OCI-LY7 (cell line): ENCODE measurements around the gene RBMS2. TPM values are rescaled to one million over a fixed set of nuclear protein-coding genes. Genes with fewer than 3 reads are reported as not detected.

Source experiments
- BruUV-seq: library from RNA; stranded (reverse); fragments of 400-500 nt; replicated peaks from 2 replicates; lab custom pipeline; 2021; lab: Mats Ljungman, UMichigan
- CTCF ChIA-PET: fragments of 300-600 bp; sonication (Branson Sonifier 250); formaldehyde crosslinking; loops from one replicate; lab custom pipeline; 2022; ENCODE audit warnings: antibody characterized with exemption; ENCODE audit not compliant: unreplicated experiment; lab: Charles Lee
- POLR2A ChIA-PET: fragments of 300-600 bp; sonication (Branson Sonifier 250); formaldehyde crosslinking; loops from one replicate; lab custom pipeline; 2022; ENCODE audit warnings: antibody characterized with exemption; lab: Charles Lee
- DNase-seq: peaks from one replicate; pipeline ENCODE4 v3.0.0-alpha.2; 2015; ENCODE audit warnings: low spot score
- H2AFZ ChIP-seq: fragments of 200-600 bp; sonication (generic), shearing (Covaris generic); 2 replicates; pipeline ENCODE4 v1.6.1; 2014; ENCODE audit warnings: mild to moderate bottlenecking, antibody characterized with exemption, low read length, moderate library complexity
- H3K27ac ChIP-seq: fragments of 200-600 bp; sonication (generic); 2 replicates; pipeline ENCODE4 v1.5.1; 2014; ENCODE audit warnings: mixed run types, low read depth, mild to moderate bottlenecking, moderate library complexity, low read length, inconsistent platforms; ENCODE audit not compliant: poor library complexity, severe bottlenecking
- H3K36me3 ChIP-seq: fragments of 200-600 bp; sonication (generic); 2 replicates; pipeline ENCODE4 v1.6.1; 2014; ENCODE audit warnings: mild to moderate bottlenecking, antibody characterized with exemption, low read length, moderate library complexity, mixed read lengths; ENCODE audit not compliant: insufficient read depth
- H3K4me1 ChIP-seq: fragments of 200-600 bp; sonication (generic); 2 replicates; pipeline ENCODE4 v1.5.1; 2014; ENCODE audit warnings: mild to moderate bottlenecking, low read length; ENCODE audit not compliant: insufficient read depth, poor library complexity, severe bottlenecking
- H3K4me2 ChIP-seq: fragments of 200-600 bp; sonication (generic); 2 replicates; pipeline ENCODE4 v1.6.1; 2014; ENCODE audit warnings: mild to moderate bottlenecking, low read length
- H3K4me3 ChIP-seq: fragments of 200-600 bp; sonication (generic); 2 replicates; pipeline ENCODE4 v1.5.1; 2014; ENCODE audit warnings: mild to moderate bottlenecking, low read depth, low read length; ENCODE audit not compliant: poor library complexity, severe bottlenecking
- H3K79me2 ChIP-seq: fragments of 200-600 bp; sonication (generic); 2 replicates; pipeline ENCODE4 v1.6.1; 2016; ENCODE audit warnings: low read depth, mild to moderate bottlenecking, low read length, moderate library complexity, mixed read lengths; ENCODE audit not compliant: insufficient read depth
- H3K9me2 ChIP-seq: fragments of 200-600 bp; sonication (generic); 2 replicates; pipeline ENCODE4 v1.6.1; 2016; ENCODE audit warnings: mild to moderate bottlenecking, low read length, mixed read lengths; ENCODE audit not compliant: insufficient read depth
- H3K9me3 ChIP-seq: fragments of 200-600 bp; sonication (generic); 2 replicates; pipeline ENCODE4 v1.6.1; 2014; ENCODE audit warnings: mild to moderate bottlenecking, mixed run types, low read length, mixed read lengths
- H4K20me1 ChIP-seq: fragments of 200-600 bp; sonication (generic); 2 replicates; pipeline ENCODE4 v1.6.1; 2014; ENCODE audit warnings: mild to moderate bottlenecking, antibody characterized with exemption, low read length, moderate library complexity, mixed read lengths; ENCODE audit not compliant: insufficient read depth
- EZH2phosphoT487 ChIP-seq: fragments of 200-600 bp; sonication (generic); IDR thresholded peaks from 2 replicates; pipeline ENCODE4 v1.6.1; 2018; ENCODE audit warnings: low read depth, borderline replicate concordance, mild to moderate bottlenecking, mixed run types, antibody characterized with exemption, low read length, moderate library complexity, mixed read lengths
- intact Hi-C: fragments of 100-400 bp; cut with micrococcal nuclease; formaldehyde crosslinking; loops from one replicate; pipeline ENCODE4 v1.10.0; 2022; ENCODE audit not compliant: unreplicated experiment
- total RNA-seq, 2 experiments: library from RNA; depleted of rRNA in 1 of 2; stranded (reverse); fragments of >200 nt in 1 of 2; shearing (Covaris generic) in 1 of 2; gene quantifications; 2 replicates each; pipeline ENCODE4 v1.2.3, GENCODE V29; 2014 to 2022
- TF ChIP-seq, protein P1 (sequence below): fragments of 200-600 bp; sonication (generic); conservative IDR thresholded peaks from 2 replicates; pipeline ENCODE4 v1.5.1; 2014; ENCODE audit warnings: mild to moderate bottlenecking, antibody characterized with exemption, low read length, moderate library complexity, mixed read lengths

Gene RBMS2
- total RNA-seq, 2 experiments from 2014 or later, result 0.27 to 0.32 TPM

DNA sequence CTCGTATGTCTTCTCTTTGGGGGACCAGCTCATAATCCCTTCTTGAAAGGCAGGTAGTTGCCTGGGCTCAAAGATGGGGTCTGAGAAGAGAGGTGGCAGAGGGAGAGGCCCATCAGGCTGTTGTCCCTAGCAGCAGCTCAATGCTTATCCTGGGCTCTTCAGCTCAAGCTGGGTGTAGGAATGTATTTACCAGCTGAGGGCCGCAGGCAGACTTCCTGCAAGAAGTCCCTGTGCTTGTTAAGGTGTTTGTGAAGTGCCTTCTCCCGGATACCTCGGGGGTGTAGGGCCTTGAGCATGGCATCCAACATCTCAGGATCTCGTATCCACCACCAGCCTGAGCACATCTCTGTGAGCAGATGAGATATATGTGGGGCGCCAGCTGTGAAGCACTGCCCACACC lies 79.1 kb downstream of the RBMS2 start:
- BruUV-seq, result no TSS peak
- TF ChIP-seq EZH2phosphoT487, result no peak
- TF ChIP-seq, protein P1, sequence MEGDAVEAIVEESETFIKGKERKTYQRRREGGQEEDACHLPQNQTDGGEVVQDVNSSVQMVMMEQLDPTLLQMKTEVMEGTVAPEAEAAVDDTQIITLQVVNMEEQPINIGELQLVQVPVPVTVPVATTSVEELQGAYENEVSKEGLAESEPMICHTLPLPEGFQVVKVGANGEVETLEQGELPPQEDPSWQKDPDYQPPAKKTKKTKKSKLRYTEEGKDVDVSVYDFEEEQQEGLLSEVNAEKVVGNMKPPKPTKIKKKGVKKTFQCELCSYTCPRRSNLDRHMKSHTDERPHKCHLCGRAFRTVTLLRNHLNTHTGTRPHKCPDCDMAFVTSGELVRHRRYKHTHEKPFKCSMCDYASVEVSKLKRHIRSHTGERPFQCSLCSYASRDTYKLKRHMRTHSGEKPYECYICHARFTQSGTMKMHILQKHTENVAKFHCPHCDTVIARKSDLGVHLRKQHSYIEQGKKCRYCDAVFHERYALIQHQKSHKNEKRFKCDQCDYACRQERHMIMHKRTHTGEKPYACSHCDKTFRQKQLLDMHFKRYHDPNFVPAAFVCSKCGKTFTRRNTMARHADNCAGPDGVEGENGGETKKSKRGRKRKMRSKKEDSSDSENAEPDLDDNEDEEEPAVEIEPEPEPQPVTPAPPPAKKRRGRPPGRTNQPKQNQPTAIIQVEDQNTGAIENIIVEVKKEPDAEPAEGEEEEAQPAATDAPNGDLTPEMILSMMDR, result no peak
- Histone ChIP-seq H3K27ac (no peak overlapping the region), H3K36me3 (peaks cover 91% of the 10 kb centered on the region), H3K4me2 (no peak overlapping the region), H3K79me2 (no peaks in the 10 kb centered on the region), H4K20me1 (no peaks in the 10 kb centered on the region), H3K4me1 (peaks cover 4% of the 10 kb centered on the region), H3K4me3 (no peak overlapping the region), H3K9me3 (no peaks in the 10 kb centered on the region), H3K9me2 (no peaks in the 10 kb centered on the region), H2AFZ (no peak overlapping the region)
- CTCF ChIA-PET, result interaction anchor here (1.2 kb wide), 1 partner anchor 36 kb away, joined by 5 read pairs; no protein-coding TSS in a partner anchor
- no peak for DNase-seq
- intact Hi-C loops, result loop anchor here (1.0 kb wide), 1 partner anchor 36 kb away; no protein-coding TSS in a partner anchor
- POLR2A ChIA-PET, result interaction anchor here (0.6 to 1.0 kb wide), 3 partner anchors 10 to 816 kb away, joined by 3 to 4 read pairs (median 3); no protein-coding TSS in a partner anchor

DNA sequence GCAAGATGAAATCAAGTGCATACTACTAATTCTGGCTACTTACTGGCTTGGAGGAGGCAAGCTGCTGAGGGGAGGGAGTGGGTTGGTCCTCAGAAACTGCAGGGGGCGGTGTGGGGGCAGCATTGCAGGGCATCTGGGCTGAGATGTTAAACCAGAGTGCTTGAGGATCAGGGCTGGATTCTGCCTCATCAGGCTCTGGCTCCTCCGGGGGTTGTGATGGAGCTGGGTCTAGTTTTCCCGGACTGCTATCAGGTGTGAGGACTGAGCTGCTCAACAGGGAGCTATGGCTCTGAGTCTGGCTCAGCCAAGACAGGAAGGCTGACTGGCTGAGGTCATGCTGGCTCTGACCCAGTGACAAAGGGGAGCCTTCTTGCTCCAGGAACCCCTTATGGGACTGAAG lies 79.9 kb downstream of the RBMS2 start:
- Histone ChIP-seq H3K36me3 (peaks cover 98% of the 10 kb centered on the region), H2AFZ (no peak overlapping the region), H3K4me3 (no peak overlapping the region), H4K20me1 (no peaks in the 10 kb centered on the region), H3K79me2 (no peaks in the 10 kb centered on the region), H3K27ac (no peak overlapping the region), H3K4me1 (no peaks in the 10 kb centered on the region), H3K4me2 (no peak overlapping the region), H3K9me2 (no peaks in the 10 kb centered on the region), H3K9me3 (no peaks in the 10 kb centered on the region)
- no TSS peak for BruUV-seq
- DNase-seq, result peak; percentile 39
- TF ChIP-seq, protein P1, result peak; percentile 69
- TF ChIP-seq EZH2phosphoT487, result no peak
- CTCF ChIA-PET, result interaction anchor here (1.7 kb wide), 1 partner anchor 35 kb away, joined by 9 read pairs; no protein-coding TSS in a partner anchor
- intact Hi-C loops, result loop anchor here (1.0 kb wide), 1 partner anchor 35 kb away; no protein-coding TSS in a partner anchor
- POLR2A ChIA-PET, result interaction anchor here (0.6 to 1.0 kb wide), 2 partner anchors 26 to 45 kb away, joined by 4 read pairs; no protein-coding TSS in a partner anchor

DNA sequence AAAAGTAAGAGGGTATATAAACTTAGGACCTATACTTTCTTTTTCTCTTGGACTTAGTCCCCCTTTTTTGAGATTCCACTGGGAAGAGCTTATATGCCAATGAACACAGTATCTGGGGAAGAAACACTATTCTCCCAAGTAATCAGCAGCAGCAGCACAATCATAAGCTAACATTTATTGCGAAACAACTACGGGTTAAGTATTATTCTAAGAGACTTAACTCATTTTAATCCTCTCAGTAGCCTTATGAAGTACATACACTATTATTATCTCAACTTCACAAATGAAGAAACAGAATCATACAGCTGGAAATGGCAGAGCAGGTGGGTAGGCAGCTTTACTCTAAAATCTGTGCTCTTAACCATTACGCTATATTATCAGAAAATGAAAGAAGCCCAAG lies 80.6 kb downstream of the RBMS2 start:
- ChIA-PET POLR2A (interaction anchor here (0.5 to 0.6 kb wide), 2 partner anchors 23 to 34 kb away, joined by 3 to 8 read pairs; no protein-coding TSS in a partner anchor), CTCF (interaction anchor here (1.7 kb wide), 1 partner anchor 34 kb away, joined by 9 read pairs; no protein-coding TSS in a partner anchor)
- no peak overlapping the region for H2AFZ ChIP-seq
- H3K4me3 ChIP-seq, result no peak overlapping the region
- H3K27ac ChIP-seq, result no peak overlapping the region
- H4K20me1 ChIP-seq, result no peaks in the 10 kb centered on the region
- H3K4me1 ChIP-seq, result no peaks in the 10 kb centered on the region
- H3K9me3 ChIP-seq, result no peaks in the 10 kb centered on the region
- no peak for TF ChIP-seq EZH2phosphoT487
- TF ChIP-seq, protein P1, result no peak
- no TSS peak for BruUV-seq
- no peaks in the 10 kb centered on the region for H3K79me2 ChIP-seq
- no peaks in the 10 kb centered on the region for H3K9me2 ChIP-seq
- H3K36me3 ChIP-seq, result peaks cover 100% of the 10 kb centered on the region
- H3K4me2 ChIP-seq, result no peak overlapping the region
- no peak for DNase-seq
- intact Hi-C loops, result no loop called here
